GM23338 (cell line): Measurements from ENCODE around the gene SF1. TPM values are rescaled to one million over a fixed set of nuclear protein-coding genes. Genes with fewer than 3 reads are reported as not detected.

ENCODE experiments used
- ATAC-seq: fragments of 200-7000 bp; cut with Tn5 transposase; 3 replicates; pipeline ENCODE4 v1.9.1; 2020
- DNase-seq: peaks from one replicate; pipeline ENCODE4 v3.0.0-alpha.2; 2015; ENCODE audit warnings: low spot score
- H2AFZ ChIP-seq: fragments of 200-600 bp; sonication (generic); 2 replicates; pipeline ENCODE4 v1.8.0; 2016; ENCODE audit warnings: antibody characterized with exemption, mild to moderate bottlenecking, moderate library complexity
- H3F3A ChIP-seq: fragments of 200-600 bp; sonication (generic); replicated peaks from 2 replicates; pipeline ENCODE4 v1.8.0; 2017; ENCODE audit warnings: antibody characterized with exemption, mixed run types, low read depth
- H3K27ac ChIP-seq: fragments of 200-600 bp; sonication (generic); 2 replicates; pipeline ENCODE4 v1.6.1; 2016; ENCODE audit warnings: low read depth
- H3K27me3 ChIP-seq: fragments of 200-600 bp; sonication (generic); 2 replicates; pipeline ENCODE4 v1.8.0; 2016; ENCODE audit warnings: mild to moderate bottlenecking, mixed run types, moderate library complexity; ENCODE audit not compliant: insufficient read depth
- H3K36me3 ChIP-seq: fragments of 200-600 bp; sonication (generic); 2 replicates; pipeline ENCODE4 v1.8.0; 2016; ENCODE audit warnings: mild to moderate bottlenecking; ENCODE audit not compliant: insufficient read depth
- H3K4me1 ChIP-seq: fragments of 200-600 bp; sonication (generic); 2 replicates; pipeline ENCODE4 v1.8.0; 2016; ENCODE audit warnings: mild to moderate bottlenecking, moderate library complexity; ENCODE audit not compliant: insufficient read depth
- H3K4me2 ChIP-seq: fragments of 200-600 bp; sonication (generic); 2 replicates; pipeline ENCODE4 v1.7.1; 2017; ENCODE audit warnings: mixed run types
- H3K4me3 ChIP-seq: fragments of 200-600 bp; sonication (generic); 2 replicates; pipeline ENCODE4 v1.6.1; 2016; ENCODE audit warnings: mixed run types
- H3K79me2 ChIP-seq: fragments of 200-600 bp; sonication (generic); replicated peaks from 2 replicates; pipeline ENCODE4 v1.8.0; 2017; ENCODE audit warnings: mild to moderate bottlenecking; ENCODE audit not compliant: insufficient read depth
- H3K9me2 ChIP-seq: fragments of 200-600 bp; sonication (generic); 2 replicates; pipeline ENCODE4 v1.8.0; 2017; ENCODE audit not compliant: insufficient read depth
- H4K20me1 ChIP-seq: fragments of 200-600 bp; sonication (generic); replicated peaks from 2 replicates; pipeline ENCODE4 v1.8.0; 2017; ENCODE audit warnings: mild to moderate bottlenecking; ENCODE audit not compliant: insufficient read depth
- H3K27ac Mint-ChIP-seq: 2 replicates; pipeline ENCODE4 v1.8.0; 2020; ENCODE audit warnings: inconsistent platforms, mild to moderate bottlenecking, moderate library complexity, mixed read lengths
- H3K27me3 Mint-ChIP-seq: 3 replicates; pipeline ENCODE4 v1.8.0; 2022; ENCODE audit warnings: low read depth, mild to moderate bottlenecking, moderate library complexity, mixed read lengths, inconsistent platforms; ENCODE audit not compliant: insufficient read depth, poor library complexity
- H3K36me3 Mint-ChIP-seq: 3 replicates; pipeline ENCODE4 v1.8.0; 2021; ENCODE audit warnings: low read depth, mild to moderate bottlenecking, inconsistent platforms, moderate library complexity, mixed read lengths
- H3K4me1 Mint-ChIP-seq: 3 replicates; pipeline ENCODE4 v1.8.0; 2020; ENCODE audit warnings: mild to moderate bottlenecking, inconsistent platforms, mixed read lengths
- H3K4me3 Mint-ChIP-seq: 3 replicates; pipeline ENCODE4 v1.8.0; 2021; ENCODE audit warnings: moderate library complexity, mild to moderate bottlenecking, inconsistent platforms, mixed read lengths
- H3K9me3 Mint-ChIP-seq: 3 replicates; pipeline ENCODE4 v1.8.0; 2020; ENCODE audit warnings: moderate library complexity, mild to moderate bottlenecking, inconsistent platforms, mixed read lengths
- CREB1 ChIP-seq: fragments of 250-450 bp; sonication (Bioruptor Pico); IDR thresholded peaks from 2 replicates; pipeline ENCODE4 v1.5.0; 2020; ENCODE audit warnings: low read depth, mild to moderate bottlenecking, moderate library complexity
- EZH2 ChIP-seq: fragments of 200-600 bp; sonication (generic); IDR thresholded peaks from one replicate; pipeline ENCODE4 v1.8.0; 2017; ENCODE audit warnings: antibody characterized with exemption, mild to moderate bottlenecking, low read depth; ENCODE audit not compliant: unreplicated experiment
- EZH2phosphoT487 ChIP-seq: fragments of 200-600 bp; sonication (generic); IDR thresholded peaks from one replicate; pipeline ENCODE4 v1.8.1; 2018; ENCODE audit warnings: antibody characterized with exemption; ENCODE audit not compliant: unreplicated experiment
- JUNB ChIP-seq: IDR thresholded peaks from one replicate; pipeline ENCODE4 v1.6.1; 2016; ENCODE audit warnings: antibody characterized with exemption; ENCODE audit not compliant: unreplicated experiment
- NANOG ChIP-seq: IDR thresholded peaks from 2 replicates; pipeline ENCODE4 v1.6.1; 2016; ENCODE audit warnings: antibody characterized with exemption, borderline replicate concordance
- POLR2AphosphoS5 ChIP-seq: IDR thresholded peaks from 2 replicates; pipeline ENCODE4 v1.6.1; 2016; ENCODE audit warnings: antibody characterized with exemption, low read depth
- REST ChIP-seq: IDR thresholded peaks from one replicate; pipeline ENCODE4 v1.6.1; 2018; ENCODE audit warnings: antibody characterized with exemption; ENCODE audit not compliant: unreplicated experiment
- STAT1 ChIP-seq: IDR thresholded peaks from one replicate; pipeline ENCODE4 v1.6.1; 2016; ENCODE audit warnings: antibody characterized with exemption; ENCODE audit not compliant: unreplicated experiment
- ZNF114 ChIP-seq: fragments of 250-450 bp; sonication (Bioruptor Pico); IDR thresholded peaks from 2 replicates; pipeline ENCODE4 v1.5.0; 2020; ENCODE audit warnings: mild to moderate bottlenecking, moderate library complexity
- ZNF331 ChIP-seq: fragments of 250-450 bp; sonication (Bioruptor Pico); IDR thresholded peaks from 2 replicates; pipeline ENCODE4 v1.5.0; 2020; ENCODE audit warnings: low read depth, mild to moderate bottlenecking, moderate library complexity
- ZNF462 ChIP-seq: fragments of 250-450 bp; sonication (Bioruptor Pico); IDR thresholded peaks from 2 replicates; pipeline ENCODE4 v1.5.0; 2020; ENCODE audit warnings: mild to moderate bottlenecking, moderate library complexity
- polyA plus RNA-seq: library from polyadenylated mRNA; unstranded; fragments of >200 nt; fragmentation: Nextera tagmentation; extraction: Ambion mirVana; gene quantifications from 2 replicates; pipeline ENCODE4 v1.2.1, GENCODE V29; 2016
- total RNA-seq: library from RNA; depleted of rRNA; stranded (reverse); fragments of >200 nt; shearing (Covaris generic); gene quantifications from 2 replicates; pipeline ENCODE4 v1.2.3, GENCODE V29; 2014
- TF ChIP-seq, protein P1 (sequence below), 2 experiments: fragments of 200-600 bp in 1 of 2; sonication (generic) in 1 of 2; conservative IDR thresholded peaks; 2 replicates each; pipeline versions ENCODE4 v1.5.1 to v1.6.1; 2016 to 2017; ENCODE audit warnings: antibody characterized with exemption in 2 of 2, low read depth in 2 of 2, mild to moderate bottlenecking in 2 of 2, moderate library complexity in 1 of 2
- TF ChIP-seq, protein P2 (sequence below): IDR thresholded peaks from 2 replicates; pipeline ENCODE4 v1.6.1; 2016; ENCODE audit warnings: antibody characterized with exemption

Gene SF1
- total and polyA plus RNA-seq, 2 experiments from 2014 or later: 76.9 to 252 TPM

DNA sequence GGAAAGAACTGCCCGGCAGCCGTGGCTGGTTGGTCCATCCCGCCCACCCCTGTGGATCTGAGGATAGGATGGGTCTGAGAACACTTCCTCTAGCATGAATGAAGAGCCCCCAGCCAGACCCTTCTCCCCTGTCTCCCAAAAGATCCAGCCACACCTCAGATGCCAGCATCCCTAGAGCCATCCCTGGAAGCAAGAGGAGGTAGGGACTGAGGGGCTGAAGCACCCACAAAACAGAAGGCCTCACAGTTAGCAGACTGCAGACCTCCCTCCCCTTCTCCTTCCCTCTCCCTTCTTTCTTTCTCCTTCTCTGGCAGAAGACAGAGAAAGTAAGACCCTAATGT is 57.0 kb downstream of the SF1 start:
- no peak overlapping the region for H3K27ac ChIP-seq
- Mint-ChIP-seq H3K36me3 (no peaks in the 10 kb centered on the region), H3K27me3 (peaks cover 46% of the 10 kb centered on the region), H3K4me1 (peaks cover 56% of the 10 kb centered on the region), H3K27ac (no peak overlapping the region), H3K4me3 (no peak overlapping the region), H3K9me3 (no peaks in the 10 kb centered on the region; the same call in 2 of the 3 replicates)
- no peak overlapping the region for H3K4me2 ChIP-seq
- H3K4me3 ChIP-seq: no peak overlapping the region
- DNase-seq (no peak), ATAC-seq (no peak)
- H2AFZ ChIP-seq: no peak overlapping the region
- TF ChIP-seq STAT1: no peak
- TF ChIP-seq, protein P1, sequence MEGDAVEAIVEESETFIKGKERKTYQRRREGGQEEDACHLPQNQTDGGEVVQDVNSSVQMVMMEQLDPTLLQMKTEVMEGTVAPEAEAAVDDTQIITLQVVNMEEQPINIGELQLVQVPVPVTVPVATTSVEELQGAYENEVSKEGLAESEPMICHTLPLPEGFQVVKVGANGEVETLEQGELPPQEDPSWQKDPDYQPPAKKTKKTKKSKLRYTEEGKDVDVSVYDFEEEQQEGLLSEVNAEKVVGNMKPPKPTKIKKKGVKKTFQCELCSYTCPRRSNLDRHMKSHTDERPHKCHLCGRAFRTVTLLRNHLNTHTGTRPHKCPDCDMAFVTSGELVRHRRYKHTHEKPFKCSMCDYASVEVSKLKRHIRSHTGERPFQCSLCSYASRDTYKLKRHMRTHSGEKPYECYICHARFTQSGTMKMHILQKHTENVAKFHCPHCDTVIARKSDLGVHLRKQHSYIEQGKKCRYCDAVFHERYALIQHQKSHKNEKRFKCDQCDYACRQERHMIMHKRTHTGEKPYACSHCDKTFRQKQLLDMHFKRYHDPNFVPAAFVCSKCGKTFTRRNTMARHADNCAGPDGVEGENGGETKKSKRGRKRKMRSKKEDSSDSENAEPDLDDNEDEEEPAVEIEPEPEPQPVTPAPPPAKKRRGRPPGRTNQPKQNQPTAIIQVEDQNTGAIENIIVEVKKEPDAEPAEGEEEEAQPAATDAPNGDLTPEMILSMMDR (conservative IDR thresholded peaks at IDR 0.05; ENCODE audit: low read depth in 2 of 2): no peak
- TF ChIP-seq JUNB: no peak
- no peak for TF ChIP-seq EZH2
- TF ChIP-seq ZNF114 (CRISPR knock-in tag): no peak
- TF ChIP-seq EZH2phosphoT487: no peak
- TF ChIP-seq NANOG: no peak
- no peak for TF ChIP-seq REST
- TF ChIP-seq, protein P2, sequence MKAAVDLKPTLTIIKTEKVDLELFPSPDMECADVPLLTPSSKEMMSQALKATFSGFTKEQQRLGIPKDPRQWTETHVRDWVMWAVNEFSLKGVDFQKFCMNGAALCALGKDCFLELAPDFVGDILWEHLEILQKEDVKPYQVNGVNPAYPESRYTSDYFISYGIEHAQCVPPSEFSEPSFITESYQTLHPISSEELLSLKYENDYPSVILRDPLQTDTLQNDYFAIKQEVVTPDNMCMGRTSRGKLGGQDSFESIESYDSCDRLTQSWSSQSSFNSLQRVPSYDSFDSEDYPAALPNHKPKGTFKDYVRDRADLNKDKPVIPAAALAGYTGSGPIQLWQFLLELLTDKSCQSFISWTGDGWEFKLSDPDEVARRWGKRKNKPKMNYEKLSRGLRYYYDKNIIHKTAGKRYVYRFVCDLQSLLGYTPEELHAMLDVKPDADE: no peak
- TF ChIP-seq ZNF331 (CRISPR knock-in tag): no peak
- no peak for TF ChIP-seq POLR2AphosphoS5
- no peak for TF ChIP-seq ZNF462 (CRISPR knock-in tag)
- no peak for TF ChIP-seq CREB1 (CRISPR knock-in tag)
- no peaks in the 10 kb centered on the region for H3K79me2 ChIP-seq
- no peaks in the 10 kb centered on the region for H4K20me1 ChIP-seq
- H3F3A ChIP-seq: no peaks in the 10 kb centered on the region
- H3K9me2 ChIP-seq: no peaks in the 10 kb centered on the region
- peaks cover 16% of the 10 kb centered on the region for H3K27me3 ChIP-seq
- no peaks in the 10 kb centered on the region for H3K36me3 ChIP-seq
- H3K4me1 ChIP-seq: peaks cover 35% of the 10 kb centered on the region
